ENCODE results near the gene NCAM1. TPM values are rescaled to one million over a fixed set of nuclear protein-coding genes. Genes with fewer than 3 reads are reported as not detected.

NCAM1 gene
- total RNA-seq, 1 experiment from 2014 or later: 3.7 TPM

GRCh38 chr11:113199866-113200265, 238.6 kb downstream of the NCAM1 start:
- no peak overlapping the region for H3K4me3 Mint-ChIP-seq (ENCODE audit: low read depth, unreplicated experiment)
- CTCF ChIA-PET: no interaction called here
- BruUV-seq (replicated peaks): no TSS peak
- H3K4me1 Mint-ChIP-seq (ENCODE audit: low read depth, unreplicated experiment): peaks cover 12% of the 10 kb centered on the region
- no peaks in the 10 kb centered on the region for H3K9me3 Mint-ChIP-seq (ENCODE audit: low read depth, unreplicated experiment)
- intact Hi-C loops (cut with micrococcal nuclease; ENCODE audit: unreplicated experiment): no loop called here
- H3K27me3 Mint-ChIP-seq (ENCODE audit: unreplicated experiment): peaks cover 30% of the 10 kb centered on the region
- no peak overlapping the region for H3K27ac Mint-ChIP-seq (ENCODE audit: unreplicated experiment)
- H3K36me3 Mint-ChIP-seq (ENCODE audit: insufficient read depth, unreplicated experiment): no peaks in the 10 kb centered on the region
- no peak for DNase-seq
- TF ChIP-seq, protein P1, sequence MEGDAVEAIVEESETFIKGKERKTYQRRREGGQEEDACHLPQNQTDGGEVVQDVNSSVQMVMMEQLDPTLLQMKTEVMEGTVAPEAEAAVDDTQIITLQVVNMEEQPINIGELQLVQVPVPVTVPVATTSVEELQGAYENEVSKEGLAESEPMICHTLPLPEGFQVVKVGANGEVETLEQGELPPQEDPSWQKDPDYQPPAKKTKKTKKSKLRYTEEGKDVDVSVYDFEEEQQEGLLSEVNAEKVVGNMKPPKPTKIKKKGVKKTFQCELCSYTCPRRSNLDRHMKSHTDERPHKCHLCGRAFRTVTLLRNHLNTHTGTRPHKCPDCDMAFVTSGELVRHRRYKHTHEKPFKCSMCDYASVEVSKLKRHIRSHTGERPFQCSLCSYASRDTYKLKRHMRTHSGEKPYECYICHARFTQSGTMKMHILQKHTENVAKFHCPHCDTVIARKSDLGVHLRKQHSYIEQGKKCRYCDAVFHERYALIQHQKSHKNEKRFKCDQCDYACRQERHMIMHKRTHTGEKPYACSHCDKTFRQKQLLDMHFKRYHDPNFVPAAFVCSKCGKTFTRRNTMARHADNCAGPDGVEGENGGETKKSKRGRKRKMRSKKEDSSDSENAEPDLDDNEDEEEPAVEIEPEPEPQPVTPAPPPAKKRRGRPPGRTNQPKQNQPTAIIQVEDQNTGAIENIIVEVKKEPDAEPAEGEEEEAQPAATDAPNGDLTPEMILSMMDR (IDR thresholded peaks at IDR 0.05; ENCODE audit: unreplicated experiment): no peak

- H3K27me3 Mint-ChIP-seq (ENCODE audit: unreplicated experiment): peaks cover 37% of the 10 kb centered on the region
- intact Hi-C loops (cut with micrococcal nuclease; ENCODE audit: unreplicated experiment): no loop called here
- no peak for DNase-seq
- TF ChIP-seq, protein P1 (IDR thresholded peaks at IDR 0.05; ENCODE audit: unreplicated experiment): no peak
- CTCF ChIA-PET: interaction anchor here (1.4 kb wide), 1 partner anchor 9 kb away, joined by 3 read pairs; no protein-coding TSS in a partner anchor
- H3K36me3 Mint-ChIP-seq (ENCODE audit: insufficient read depth, unreplicated experiment): no peaks in the 10 kb centered on the region
- no peak overlapping the region for H3K27ac Mint-ChIP-seq (ENCODE audit: unreplicated experiment)
- no TSS peak for BruUV-seq (replicated peaks)
- no peak overlapping the region for H3K4me3 Mint-ChIP-seq (ENCODE audit: low read depth, unreplicated experiment)
- peaks cover 2% of the 10 kb centered on the region for H3K9me3 Mint-ChIP-seq (ENCODE audit: low read depth, unreplicated experiment)
- H3K4me1 Mint-ChIP-seq (ENCODE audit: low read depth, unreplicated experiment): peaks cover 12% of the 10 kb centered on the region
These were observed 240.0 kb downstream of the NCAM1 start for GRCh38 chr11:113201054-113201818.

GRCh38 chr11:113202431-113202830, 241.2 kb downstream of the NCAM1 start:
- CTCF ChIA-PET: interaction anchor here (1.4 kb wide), 1 partner anchor 10 kb away, joined by 3 read pairs; no protein-coding TSS in a partner anchor
- Mint-ChIP-seq H3K27ac (ENCODE audit: unreplicated experiment) (no peak overlapping the region), H3K27me3 (ENCODE audit: unreplicated experiment) (peaks cover 43% of the 10 kb centered on the region), H3K9me3 (ENCODE audit: low read depth, unreplicated experiment) (peaks cover 2% of the 10 kb centered on the region), H3K36me3 (ENCODE audit: insufficient read depth, unreplicated experiment) (no peaks in the 10 kb centered on the region), H3K4me3 (ENCODE audit: low read depth, unreplicated experiment) (no peak overlapping the region), H3K4me1 (ENCODE audit: low read depth, unreplicated experiment) (peaks cover 12% of the 10 kb centered on the region)
- TF ChIP-seq, protein P1 (IDR thresholded peaks at IDR 0.05; ENCODE audit: unreplicated experiment): no peak
- DNase-seq: peak; percentile 34
- intact Hi-C loops (cut with micrococcal nuclease; ENCODE audit: unreplicated experiment): no loop called here
- no TSS peak for BruUV-seq (replicated peaks)

DNA sequence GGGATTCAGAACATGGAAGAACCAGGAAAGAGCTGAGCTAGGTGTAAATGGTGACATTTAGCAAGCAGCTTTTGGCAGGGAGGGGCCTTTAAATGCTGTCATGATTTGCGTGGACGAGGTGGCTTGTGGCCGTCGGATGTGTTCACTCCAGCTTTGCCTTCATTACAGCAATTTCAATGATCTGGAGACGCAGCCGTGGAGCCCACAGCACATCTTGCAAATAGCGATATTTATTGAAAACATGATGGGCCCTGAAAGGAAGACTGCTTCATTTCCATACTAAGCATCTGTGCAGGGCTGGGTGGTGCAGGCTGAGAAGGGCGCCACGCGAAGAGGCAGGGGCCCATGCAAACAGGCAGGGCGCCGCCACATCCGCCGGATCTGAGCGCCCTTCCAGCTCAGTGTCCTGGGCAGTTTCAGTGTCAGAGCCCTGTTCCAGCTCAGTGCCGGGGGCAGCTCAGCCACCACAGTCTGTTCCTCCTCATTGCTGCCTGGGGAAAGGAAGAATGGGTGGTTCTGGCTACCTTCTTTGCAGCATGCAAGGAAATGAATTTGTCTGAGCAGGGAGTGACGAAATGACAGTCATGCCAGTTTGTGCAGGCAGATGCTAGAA, 242.0 kb downstream of the NCAM1 start:
- Mint-ChIP-seq H3K36me3 (ENCODE audit: insufficient read depth, unreplicated experiment) (no peaks in the 10 kb centered on the region), H3K27me3 (ENCODE audit: unreplicated experiment) (peaks cover 50% of the 10 kb centered on the region), H3K4me1 (ENCODE audit: low read depth, unreplicated experiment) (peaks cover 12% of the 10 kb centered on the region), H3K4me3 (ENCODE audit: low read depth, unreplicated experiment) (no peak overlapping the region), H3K9me3 (ENCODE audit: low read depth, unreplicated experiment) (peaks cover 2% of the 10 kb centered on the region), H3K27ac (ENCODE audit: unreplicated experiment) (no peak overlapping the region)
- DNase-seq: no peak
- no TSS peak for BruUV-seq (replicated peaks)
- TF ChIP-seq, protein P1 (IDR thresholded peaks at IDR 0.05; ENCODE audit: unreplicated experiment): no peak
- CTCF ChIA-PET: no interaction called here
- intact Hi-C loops (cut with micrococcal nuclease; ENCODE audit: unreplicated experiment): no loop called here

Data from Calu3 (cell line).